H1 (cell line): ENCODE data around the gene KNDC1. TPM values are rescaled to one million over a fixed set of nuclear protein-coding genes. Genes with fewer than 3 reads are reported as not detected.

Experiments used
- CTCF ChIA-PET: fragments of 300-600 bp; sonication (Branson Sonifier 250); formaldehyde crosslinking; loops from one replicate; lab custom pipeline; 2021; ENCODE audit not compliant: partially characterized antibody; lab: Charles Lee
- POLR2A ChIA-PET: fragments of 300-600 bp; sonication (Branson Sonifier 250); formaldehyde crosslinking; loops from one replicate; lab custom pipeline; 2021; ENCODE audit warnings: inconsistent platforms; ENCODE audit not compliant: partially characterized antibody; lab: Charles Lee
- DNase-seq, 2 experiments: peaks; one replicate each; pipeline versions ENCODE4 v3.0.0 to v3.0.0-alpha.2; 2010 to 2022; ENCODE audit warnings: low spot score in 2 of 2, low read depth in 1 of 2, mixed read lengths in 1 of 2
- FAIRE-seq: peaks from 2 replicates; lab custom pipeline; 2011; peaks lifted over from hg19 to GRCh38; lab: Jason Lieb, UNC
- H2AFZ ChIP-seq: 2 replicates; pipeline ENCODE4 v1.8.1; 2012; ENCODE audit warnings: low read length, inconsistent platforms
- H2AK5ac ChIP-seq: 2 replicates; pipeline ENCODE4 v1.6.1; 2013; ENCODE audit warnings: low read depth, low read length
- H2BK120ac ChIP-seq: replicated peaks from 2 replicates; pipeline ENCODE3; 2013; ENCODE audit warnings: low read depth, low read length, inconsistent platforms
- H2BK12ac ChIP-seq: 2 replicates; pipeline ENCODE4 v1.6.1; 2013; ENCODE audit warnings: low read depth, low read length
- H2BK15ac ChIP-seq: 2 replicates; pipeline ENCODE4 v1.6.1; 2013; ENCODE audit warnings: low read length
- H2BK20ac ChIP-seq: 2 replicates; pipeline ENCODE4 v1.6.1; 2013; ENCODE audit warnings: low read length
- H2BK5ac ChIP-seq: 2 replicates; pipeline ENCODE4 v1.6.1; 2013; ENCODE audit warnings: low read depth, low read length
- H3K14ac ChIP-seq: 2 replicates; pipeline ENCODE4 v1.6.1; 2013; ENCODE audit warnings: inconsistent platforms; ENCODE audit not compliant: insufficient read length
- H3K18ac ChIP-seq: 2 replicates; pipeline ENCODE4 v1.6.1; 2013; ENCODE audit warnings: low read length; ENCODE audit errors: extremely low read depth
- H3K23ac ChIP-seq: 2 replicates; pipeline ENCODE4 v1.6.1; 2013; ENCODE audit warnings: inconsistent platforms; ENCODE audit not compliant: insufficient read length
- H3K23me2 ChIP-seq: 2 replicates; pipeline ENCODE4 v1.6.1; 2013; ENCODE audit warnings: low read depth, low read length
- H3K27ac ChIP-seq: 2 replicates; pipeline ENCODE4 v1.6.1; 2011; ENCODE audit warnings: low read depth, low read length, inconsistent platforms
- H3K27me3 ChIP-seq, 4 experiments: replicated peaks in 1 of 4; 1 replicate in 1 of 4; 2 replicates in 3 of 4; pipeline versions ENCODE4 v1.6.1 to v1.8.1; 2011 to 2013; ENCODE audit warnings: low read length in 3 of 4, mild to moderate bottlenecking in 3 of 4, inconsistent platforms in 2 of 4, mixed read lengths in 2 of 4, moderate library complexity in 1 of 4; ENCODE audit not compliant: control insufficient read depth in 3 of 4, insufficient read depth in 3 of 4; ENCODE audit errors: extremely low read depth in 1 of 4
- H3K36me3 ChIP-seq, 4 experiments: 2 replicates each; pipeline versions ENCODE4 v1.6.1 to v1.8.1; 2011 to 2013; ENCODE audit warnings: mild to moderate bottlenecking in 4 of 4, low read length in 3 of 4, moderate library complexity in 2 of 4, control low read depth in 1 of 4, inconsistent platforms in 1 of 4; ENCODE audit not compliant: insufficient read depth in 4 of 4, control insufficient read depth in 2 of 4
- H3K4ac ChIP-seq: replicated peaks from 2 replicates; pipeline ENCODE3; 2013; ENCODE audit warnings: low read length, low read depth, mixed read lengths, inconsistent platforms; ENCODE audit not compliant: insufficient read length
- H3K4me1 ChIP-seq, 4 experiments: replicated peaks in 1 of 4; 1 replicate in 1 of 4; 2 replicates in 3 of 4; pipeline versions ENCODE4 v1.6.1 to v1.8.1; 2011 to 2013; ENCODE audit warnings: low read length in 3 of 4, inconsistent platforms in 2 of 4, mixed read lengths in 1 of 4; ENCODE audit not compliant: insufficient read depth in 4 of 4, control insufficient read depth in 3 of 4
- H3K4me2 ChIP-seq, 2 experiments: 2 replicates each; pipeline versions ENCODE4 v1.6.1 to v1.8.1; 2011 to 2013; ENCODE audit warnings: low read depth in 2 of 2, low read length in 2 of 2, control low read depth in 1 of 2, inconsistent platforms in 1 of 2, mild to moderate bottlenecking in 1 of 2; ENCODE audit not compliant: insufficient read depth in 1 of 2
- H3K4me3 ChIP-seq, 4 experiments: fragments of 200-600, 300-600 bp in 1 of 4; sonication (generic), shearing (Covaris generic), sonication (Bioruptor Twin) in 1 of 4; 2 replicates each; pipeline versions ENCODE4 v1.5.1 to v1.8.1; 2011 to 2016; ENCODE audit warnings: low read length in 4 of 4, low read depth in 3 of 4, control low read depth in 2 of 4, inconsistent platforms in 2 of 4, mild to moderate bottlenecking in 2 of 4, mixed read lengths in 1 of 4, moderate library complexity in 1 of 4; ENCODE audit not compliant: insufficient read depth in 2 of 4; ENCODE audit errors: extremely low read depth in 1 of 4
- H3K56ac ChIP-seq: replicated peaks from 2 replicates; pipeline ENCODE3; 2013; ENCODE audit warnings: low read depth, mild to moderate bottlenecking, mixed read lengths, low read length, inconsistent platforms; ENCODE audit not compliant: insufficient read length
- H3K79me1 ChIP-seq: 2 replicates; pipeline ENCODE4 v1.6.1; 2013; ENCODE audit warnings: low read depth, low read length, control low read depth
- H3K79me2 ChIP-seq, 2 experiments: 2 replicates each; pipeline versions ENCODE4 v1.6.1 to v1.8.1; 2012 to 2013; ENCODE audit warnings: low read length in 2 of 2, mild to moderate bottlenecking in 2 of 2, inconsistent platforms in 1 of 2; ENCODE audit not compliant: insufficient read depth in 2 of 2, control insufficient read depth in 1 of 2
- H3K9ac ChIP-seq, 4 experiments: replicated peaks in 1 of 4; 1 replicate in 1 of 4; 2 replicates in 3 of 4; pipeline versions ENCODE4 v1.6.1 to v1.8.1; 2011 to 2013; ENCODE audit warnings: low read depth in 3 of 4, low read length in 3 of 4, control low read depth in 2 of 4, mild to moderate bottlenecking in 2 of 4, moderate library complexity in 2 of 4, inconsistent platforms in 1 of 4; ENCODE audit errors: extremely low read depth in 1 of 4
- H3K9me3 ChIP-seq, 2 experiments: 2 replicates each; pipeline versions ENCODE4 v1.6.1 to v1.8.1; 2012 to 2013; ENCODE audit warnings: mild to moderate bottlenecking in 2 of 2, moderate library complexity in 2 of 2, control low read depth in 1 of 2, inconsistent platforms in 1 of 2, low read depth in 1 of 2, low read length in 1 of 2, mixed read lengths in 1 of 2; ENCODE audit not compliant: insufficient read depth in 2 of 2
- H4K20me1 ChIP-seq, 2 experiments: replicated peaks in 1 of 2; 2 replicates each; pipeline versions ENCODE3 to v1.8.1; 2011 to 2013; ENCODE audit warnings: inconsistent platforms in 2 of 2, low read length in 2 of 2, mild to moderate bottlenecking in 1 of 2; ENCODE audit not compliant: insufficient read depth in 2 of 2, control insufficient read depth in 1 of 2
- H4K5ac ChIP-seq: 2 replicates; pipeline ENCODE4 v1.6.1; 2013; ENCODE audit warnings: low read length, low read depth, mixed read lengths, inconsistent platforms; ENCODE audit not compliant: insufficient read length
- H4K8ac ChIP-seq: 2 replicates; pipeline ENCODE4 v1.8.0; 2013; ENCODE audit warnings: mild to moderate bottlenecking, moderate library complexity, low read length, inconsistent platforms; ENCODE audit not compliant: insufficient read depth; ENCODE audit errors: extremely low read depth
- H4K91ac ChIP-seq: replicated peaks from 2 replicates; pipeline ENCODE3; 2013; ENCODE audit warnings: low read length, mixed read lengths, inconsistent platforms; ENCODE audit not compliant: insufficient read length
- GABPA ChIP-seq: IDR thresholded peaks from 2 replicates; pipeline ENCODE4 v1.6.1; 2011; ENCODE audit warnings: mild to moderate bottlenecking, low read length, moderate library complexity, borderline replicate concordance; ENCODE audit not compliant: insufficient read depth
- RAD21 ChIP-seq, 2 experiments: IDR thresholded peaks in 1 of 2; conservative IDR thresholded peaks in 1 of 2; 2 replicates each; pipeline ENCODE4 v1.6.1; 2011; ENCODE audit warnings: low read depth in 2 of 2, low read length in 2 of 2, improper control_type of control experiment in 1 of 2, inconsistent platforms in 1 of 2, mild to moderate bottlenecking in 1 of 2, moderate library complexity in 1 of 2
- RFX5 ChIP-seq: IDR thresholded peaks from 2 replicates; pipeline ENCODE4 v1.6.1; 2011; ENCODE audit warnings: low read depth, low read length, improper control_type of control experiment, borderline replicate concordance
- SAP30 ChIP-seq: fragments of 300-600 bp; sonication (generic); IDR thresholded peaks from 2 replicates; pipeline ENCODE4 v1.7.1; 2012; ENCODE audit warnings: low read length, moderate library complexity, mild to moderate bottlenecking, inconsistent platforms; ENCODE audit not compliant: insufficient read depth, insufficient replicate concordance
- WGBS, 2 experiments: shearing (Covaris generic) in 1 of 2; methylation state at CpG; one replicate each; pipeline versions ENCODE4 v1.1.6 to v1.1.7; 2013 to 2015; ENCODE audit warnings: low lambda C conversion rate in 2 of 2, mixed read lengths in 2 of 2, inconsistent platforms in 1 of 2, low coverage in 1 of 2, missing lambda C conversion rate in 1 of 2; ENCODE audit not compliant: insufficient replicate concordance in 2 of 2, insufficient coverage in 1 of 2, insufficient read length in 1 of 2; ENCODE audit errors: extremely low coverage in 1 of 2, missing lambda C conversion rate in 1 of 2; 5-methylcytosine and 5-hydroxymethylcytosine counted together
- polyA plus RNA-seq, 7 experiments: library from polyadenylated mRNA; depleted of rRNA in 3 of 7; stranded (reverse) in 5 of 7; unstranded in 2 of 7; fragments of >200 nt in 5 of 7; fragments of 200-250 nt in 2 of 7; gene quantifications; 1 replicate in 5 of 7; 2 replicates in 1 of 7; 4 replicates in 1 of 7; pipeline versions ENCODE4 v1.2.1 to v1.2.3, GENCODE V29; 2011 to 2013; ENCODE audit warnings: missing spikeins in 2 of 7, mixed read lengths in 2 of 7
- total RNA-seq: library from RNA; stranded (reverse); fragmentation: NEBNext Ultra II Directional; extraction: Animal tissue kit (Norgen Biotek cat#: 25700); gene quantifications from 2 replicates; pipeline ENCODE4 v1.2.1, GENCODE V29; 2021
- TF ChIP-seq, protein P1 (sequence below), 3 experiments: IDR thresholded peaks; 1 replicate in 2 of 3; 2 replicates in 1 of 3; pipeline versions ENCODE4 v1.5.1 to v1.6.1; 2011; ENCODE audit warnings: low read length in 3 of 3, mild to moderate bottlenecking in 3 of 3, inconsistent platforms in 2 of 3, low read depth in 1 of 3, moderate library complexity in 1 of 3; ENCODE audit not compliant: insufficient read depth in 1 of 3; ENCODE audit errors: control extremely low read depth in 1 of 3

Gene KNDC1
- total and polyA plus RNA-seq, 2 of the 8 experiments (the other 6 are each of a cell fraction or from before 2014, with no cell fraction given): 7.5 to 16.7 TPM

DNA sequence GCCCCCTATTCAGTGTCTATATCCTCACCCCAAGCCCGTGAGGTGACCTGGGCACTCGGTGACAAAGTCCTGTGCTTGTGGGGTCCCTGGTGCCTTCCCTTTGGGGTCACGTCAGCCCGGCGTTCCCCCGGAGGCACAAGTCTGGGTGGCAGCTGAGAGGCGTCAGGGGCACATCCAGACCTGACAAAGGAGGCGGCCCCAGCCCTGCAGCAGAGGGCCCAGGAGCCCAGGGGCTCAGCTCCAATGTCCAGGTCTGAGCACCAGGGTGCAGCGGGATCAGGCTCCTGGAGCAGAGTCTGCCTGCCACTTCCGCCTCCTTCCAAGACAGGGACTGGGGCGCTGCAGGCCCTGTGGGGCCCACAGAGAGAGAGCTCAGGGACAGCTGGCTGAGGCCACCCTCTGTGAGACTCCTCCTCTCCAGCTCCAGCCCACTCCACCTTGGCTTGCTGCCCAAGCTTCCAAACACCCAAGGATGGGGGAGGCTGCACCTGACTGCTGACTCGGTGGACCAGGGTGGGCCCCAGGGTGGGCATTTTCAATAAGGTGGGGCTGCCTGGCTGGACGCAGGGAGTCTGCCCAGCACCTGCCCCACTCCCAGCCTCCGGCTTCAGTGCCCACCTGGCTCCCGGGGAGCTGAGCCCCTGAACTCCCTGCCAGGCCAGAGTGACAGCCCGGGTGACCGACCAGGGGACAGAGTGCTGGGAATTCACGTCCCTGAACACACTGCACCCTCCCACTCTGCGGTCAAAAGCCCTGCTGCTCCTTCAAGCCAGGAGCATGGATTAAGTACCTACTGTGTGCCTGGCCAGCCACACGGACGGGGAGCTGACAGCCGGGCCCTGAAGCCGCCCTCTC, 1.0 kb upstream of the KNDC1 start:
- Histone ChIP-seq H2BK120ac (peak overlapping the region; percentile 95), H3K79me1 (peaks cover 10% of the 10 kb centered on the region), H3K27ac (no peak overlapping the region), H2BK15ac (0 out of 2 replicates have a peak overlapping the region, but pooled peaks have one; percentile 88), H3K56ac (no peak overlapping the region), H2AFZ (no peak overlapping the region), H3K4me1 (peaks cover 3 to 41% (median 19%) of the 10 kb centered on the region in 4 experiments), H3K4me3 (peak overlapping the region in 1 of 4 experiments; percentile 44; a peak in 2 of 8 replicates), H3K23ac (no peak overlapping the region), H4K5ac (peak overlapping the region; percentile 31), H3K79me2 (peaks cover 0 to 10% of the 10 kb centered on the region in 2 experiments; a peak in 1 of 4 replicates), H4K8ac (no peak overlapping the region), H3K18ac (peak overlapping the region; percentile 80), H2BK20ac (peak overlapping the region; percentile 95; the same call in 1 of the 2 replicates), H3K36me3 (peaks cover 0 to 6% (median 2%) of the 10 kb centered on the region in 4 experiments; a peak in 2 of 8 replicates), H2BK5ac (peak overlapping the region; percentile 81; the same call in 1 of the 2 replicates), H3K4ac (peak overlapping the region; percentile 19), H3K9me3 (no peaks in the 10 kb centered on the region), H3K27me3 (peaks cover 0 to 5% (median 0%) of the 10 kb centered on the region in 4 experiments; a peak in 2 of 7 replicates), H3K9ac (no peak overlapping the region), H3K4me2 (peak overlapping the region; percentile 57 to 90; a peak in 3 of 4 replicates), H2BK12ac (peak overlapping the region; percentile 80; the same call in 1 of the 2 replicates), H3K14ac (no peak overlapping the region), H2AK5ac (no peak overlapping the region; the same call in 1 of the 2 replicates), H3K23me2 (peaks cover 12% of the 10 kb centered on the region; the same call in 1 of the 2 replicates), H4K91ac (peak overlapping the region; percentile 84), H4K20me1 (peaks cover 0 to 7% of the 10 kb centered on the region in 2 experiments)
- TF ChIP-seq, protein P1, sequence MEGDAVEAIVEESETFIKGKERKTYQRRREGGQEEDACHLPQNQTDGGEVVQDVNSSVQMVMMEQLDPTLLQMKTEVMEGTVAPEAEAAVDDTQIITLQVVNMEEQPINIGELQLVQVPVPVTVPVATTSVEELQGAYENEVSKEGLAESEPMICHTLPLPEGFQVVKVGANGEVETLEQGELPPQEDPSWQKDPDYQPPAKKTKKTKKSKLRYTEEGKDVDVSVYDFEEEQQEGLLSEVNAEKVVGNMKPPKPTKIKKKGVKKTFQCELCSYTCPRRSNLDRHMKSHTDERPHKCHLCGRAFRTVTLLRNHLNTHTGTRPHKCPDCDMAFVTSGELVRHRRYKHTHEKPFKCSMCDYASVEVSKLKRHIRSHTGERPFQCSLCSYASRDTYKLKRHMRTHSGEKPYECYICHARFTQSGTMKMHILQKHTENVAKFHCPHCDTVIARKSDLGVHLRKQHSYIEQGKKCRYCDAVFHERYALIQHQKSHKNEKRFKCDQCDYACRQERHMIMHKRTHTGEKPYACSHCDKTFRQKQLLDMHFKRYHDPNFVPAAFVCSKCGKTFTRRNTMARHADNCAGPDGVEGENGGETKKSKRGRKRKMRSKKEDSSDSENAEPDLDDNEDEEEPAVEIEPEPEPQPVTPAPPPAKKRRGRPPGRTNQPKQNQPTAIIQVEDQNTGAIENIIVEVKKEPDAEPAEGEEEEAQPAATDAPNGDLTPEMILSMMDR (IDR thresholded peaks at IDR 0.05; ENCODE audit: control extremely low read depth in 1 of 3, insufficient read depth in 1 of 3, low read depth in 1 of 3, low read length in 3 of 3): peak in 1 of 3 experiments; percentile 25; a peak in 1 of 4 replicates
- no peak for TF ChIP-seq RFX5
- peak; percentile 59; the same call in 1 of the 2 replicates for TF ChIP-seq GABPA
- TF ChIP-seq RAD21 (IDR thresholded peaks at IDR 0.05 in 1 of 2, conservative IDR thresholded peaks at IDR 0.05 in 1 of 2; ENCODE audit: low read depth in 2 of 2, low read length in 2 of 2): peak; percentile 20; a peak in 2 of 4 replicates
- no peak for TF ChIP-seq SAP30
- WGBS, 2 experiments: 76% methylated on average over 19 of the region's 23 CpGs; no CpG with 5 or more reads in 1 of the 2 experiments
- FAIRE-seq (no peak), DNase-seq (no peak)
- ChIA-PET POLR2A (interaction anchor here (0.6 to 1.7 kb wide), 10 partner anchors 9 to 263 kb away, joined by 3 to 5 read pairs (median 3); no protein-coding TSS in a partner anchor), CTCF (interaction anchor here (0.6 to 3.0 kb wide), 8 partner anchors 13 to 442 kb away, joined by 3 to 20 read pairs (median 4); no protein-coding TSS in a partner anchor)
